Calu3 (cell line): ENCODE data around the gene ST8SIA4. TPM values are rescaled to one million over a fixed set of nuclear protein-coding genes. Genes with fewer than 3 reads are reported as not detected.

Experiments
- BruUV-seq: library from RNA; stranded (reverse); fragments of 400-500 nt; replicated peaks from 2 replicates; lab custom pipeline; 2021; lab: Mats Ljungman, UMichigan
- CTCF ChIA-PET: fragments of 300-600 bp; sonication (Branson Sonifier 250); formaldehyde crosslinking; loops from one replicate; lab custom pipeline; 2022; ENCODE audit warnings: antibody characterized with exemption; lab: Charles Lee
- DNase-seq: peaks from one replicate; pipeline ENCODE4 v3.0.0; 2022
- H3K27ac Mint-ChIP-seq: one replicate; pipeline ENCODE4 v1.8.0; 2022; ENCODE audit warnings: mixed read lengths; ENCODE audit not compliant: unreplicated experiment
- H3K27me3 Mint-ChIP-seq: one replicate; pipeline ENCODE4 v1.8.0; 2022; ENCODE audit warnings: mixed read lengths; ENCODE audit not compliant: unreplicated experiment
- H3K36me3 Mint-ChIP-seq: one replicate; pipeline ENCODE4 v1.8.0; 2022; ENCODE audit warnings: mild to moderate bottlenecking, moderate library complexity, mixed read lengths; ENCODE audit not compliant: insufficient read depth, unreplicated experiment
- H3K4me1 Mint-ChIP-seq: one replicate; pipeline ENCODE4 v1.8.0; 2022; ENCODE audit warnings: mild to moderate bottlenecking, low read depth, mixed read lengths; ENCODE audit not compliant: unreplicated experiment
- H3K4me3 Mint-ChIP-seq: one replicate; pipeline ENCODE4 v1.8.0; 2022; ENCODE audit warnings: mild to moderate bottlenecking, low read depth, moderate library complexity, mixed read lengths; ENCODE audit not compliant: unreplicated experiment
- H3K9me3 Mint-ChIP-seq: one replicate; pipeline ENCODE4 v1.8.0; 2022; ENCODE audit warnings: low read depth, mixed read lengths; ENCODE audit not compliant: unreplicated experiment
- intact Hi-C: fragments of 100-400 bp; cut with micrococcal nuclease; formaldehyde crosslinking; loops from one replicate; pipeline ENCODE4 v1.10.0; 2022; ENCODE audit not compliant: unreplicated experiment
- total RNA-seq: library from RNA; stranded (reverse); gene quantifications from 2 replicates; pipeline ENCODE4 v1.2.3, GENCODE V29; 2022
- TF ChIP-seq, protein P1 (sequence below): fragments of 200-600 bp; IDR thresholded peaks from one replicate; pipeline ENCODE4 v1.8.0; 2022; ENCODE audit warnings: antibody characterized with exemption; ENCODE audit not compliant: unreplicated experiment

The ST8SIA4 gene
- total RNA-seq, 1 experiment from 2014 or later = not detected

DNA sequence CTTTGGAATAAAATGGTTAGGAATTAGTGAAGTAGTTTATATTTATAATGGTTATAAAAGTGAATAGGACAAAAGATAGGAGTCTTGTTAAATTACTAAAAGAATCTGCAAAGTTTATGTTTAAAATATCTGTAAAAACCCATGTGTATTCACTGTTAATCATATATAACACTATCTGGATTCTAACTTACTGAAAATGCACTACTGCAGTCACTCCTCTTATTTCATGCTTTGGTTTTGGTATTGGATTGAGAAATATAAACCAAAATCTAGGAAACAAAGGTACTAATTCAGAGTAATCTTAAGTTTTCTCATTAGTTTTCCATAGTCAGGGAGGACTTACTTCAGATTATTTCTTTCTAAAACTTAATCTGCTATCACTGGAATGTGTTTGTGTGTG lies 49.5 kb downstream of the ST8SIA4 start:
- intact Hi-C loops = no loop called here
- H3K9me3 Mint-ChIP-seq = no peaks in the 10 kb centered on the region
- CTCF ChIA-PET = no interaction called here

DNA sequence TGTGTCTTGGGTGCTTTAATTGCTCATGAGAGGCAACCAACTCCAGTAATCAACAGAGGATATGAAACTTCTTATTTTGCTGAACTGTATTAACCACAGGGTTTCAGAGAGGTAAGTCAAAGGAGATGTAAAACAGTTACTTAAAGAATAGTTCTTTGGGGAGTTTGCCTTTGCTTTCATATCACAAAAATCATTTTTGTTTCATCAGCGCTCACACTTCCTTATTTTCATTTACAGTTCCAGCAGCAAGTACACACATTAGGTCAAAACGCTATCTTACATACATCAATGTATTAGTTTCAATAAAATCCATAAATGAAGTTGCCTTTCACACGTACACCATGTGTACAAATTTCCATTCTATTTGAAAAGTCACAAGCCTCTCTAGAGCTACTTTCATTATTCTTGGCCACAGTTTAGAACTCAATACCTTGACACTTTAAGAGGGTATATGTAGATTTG lies 50.1 kb downstream of the ST8SIA4 start:
- H3K27me3 Mint-ChIP-seq = no peaks in the 10 kb centered on the region
- TF ChIP-seq, protein P1, sequence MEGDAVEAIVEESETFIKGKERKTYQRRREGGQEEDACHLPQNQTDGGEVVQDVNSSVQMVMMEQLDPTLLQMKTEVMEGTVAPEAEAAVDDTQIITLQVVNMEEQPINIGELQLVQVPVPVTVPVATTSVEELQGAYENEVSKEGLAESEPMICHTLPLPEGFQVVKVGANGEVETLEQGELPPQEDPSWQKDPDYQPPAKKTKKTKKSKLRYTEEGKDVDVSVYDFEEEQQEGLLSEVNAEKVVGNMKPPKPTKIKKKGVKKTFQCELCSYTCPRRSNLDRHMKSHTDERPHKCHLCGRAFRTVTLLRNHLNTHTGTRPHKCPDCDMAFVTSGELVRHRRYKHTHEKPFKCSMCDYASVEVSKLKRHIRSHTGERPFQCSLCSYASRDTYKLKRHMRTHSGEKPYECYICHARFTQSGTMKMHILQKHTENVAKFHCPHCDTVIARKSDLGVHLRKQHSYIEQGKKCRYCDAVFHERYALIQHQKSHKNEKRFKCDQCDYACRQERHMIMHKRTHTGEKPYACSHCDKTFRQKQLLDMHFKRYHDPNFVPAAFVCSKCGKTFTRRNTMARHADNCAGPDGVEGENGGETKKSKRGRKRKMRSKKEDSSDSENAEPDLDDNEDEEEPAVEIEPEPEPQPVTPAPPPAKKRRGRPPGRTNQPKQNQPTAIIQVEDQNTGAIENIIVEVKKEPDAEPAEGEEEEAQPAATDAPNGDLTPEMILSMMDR = no peak
- H3K4me1 Mint-ChIP-seq = no peaks in the 10 kb centered on the region
- DNase-seq = no peak
- no peak overlapping the region for H3K27ac Mint-ChIP-seq
- intact Hi-C loops = no loop called here
- no peaks in the 10 kb centered on the region for H3K36me3 Mint-ChIP-seq
- BruUV-seq = no TSS peak
- no peak overlapping the region for H3K4me3 Mint-ChIP-seq
- H3K9me3 Mint-ChIP-seq = no peaks in the 10 kb centered on the region
- CTCF ChIA-PET = no interaction called here

More for the DNA sequence above, 49.5 kb downstream of the ST8SIA4 start:
- DNase-seq = no peak
- BruUV-seq = no TSS peak
- H3K36me3 Mint-ChIP-seq = no peaks in the 10 kb centered on the region
- H3K27me3 Mint-ChIP-seq = no peaks in the 10 kb centered on the region
- H3K4me3 Mint-ChIP-seq = no peak overlapping the region
- no peaks in the 10 kb centered on the region for H3K4me1 Mint-ChIP-seq
- no peak overlapping the region for H3K27ac Mint-ChIP-seq
- TF ChIP-seq, protein P1 = no peak

GRCh38 chr5:100852051-100852450 lies 51.0 kb downstream of the ST8SIA4 start:
- DNase-seq = no peak
- H3K27ac Mint-ChIP-seq = no peak overlapping the region
- H3K27me3 Mint-ChIP-seq = no peaks in the 10 kb centered on the region
- TF ChIP-seq, protein P1 = no peak
- intact Hi-C loops = no loop called here
- CTCF ChIA-PET = interaction anchor here (0.7 kb wide), 3 partner anchors 15 to 1475 kb away, joined by 3 to 12 read pairs (median 8); no protein-coding TSS in a partner anchor
- no peak overlapping the region for H3K4me3 Mint-ChIP-seq
- BruUV-seq = no TSS peak
- no peaks in the 10 kb centered on the region for H3K4me1 Mint-ChIP-seq
- H3K9me3 Mint-ChIP-seq = no peaks in the 10 kb centered on the region
- no peaks in the 10 kb centered on the region for H3K36me3 Mint-ChIP-seq

GRCh38 chr5:100846772-100847171 lies 56.3 kb downstream of the ST8SIA4 start:
- Mint-ChIP-seq H3K4me3 (no peak overlapping the region), H3K27ac (no peak overlapping the region), H3K4me1 (peaks cover 12% of the 10 kb centered on the region), H3K36me3 (no peaks in the 10 kb centered on the region), H3K9me3 (no peaks in the 10 kb centered on the region), H3K27me3 (no peaks in the 10 kb centered on the region)
- TF ChIP-seq, protein P1 = no peak
- intact Hi-C loops = no loop called here
- BruUV-seq = no TSS peak
- CTCF ChIA-PET = no interaction called here
- no peak for DNase-seq
